Activated naive CD4-positive, alpha-beta T cell treated with anti-CD3 and anti-CD28 coated beads for 36 hours (primary cell): Measurements from ENCODE around the gene GRB14. TPM values are rescaled to one million over a fixed set of nuclear protein-coding genes. Genes with fewer than 3 reads are reported as not detected.

ENCODE experiments used
- CTCF ChIA-PET: fragments of 350-600 bp; sonication (Branson Sonifier 250); formaldehyde crosslinking; loops from one replicate; lab custom pipeline; 2021; ENCODE audit warnings: antibody characterized with exemption; lab: Charles Lee
- DNase-seq: peaks from one replicate; pipeline ENCODE4 v3.0.0-alpha.2; 2020
- H3K27ac Mint-ChIP-seq: one replicate; pipeline ENCODE4 v1.8.0; 2021; ENCODE audit warnings: mild to moderate bottlenecking, mixed read lengths
- H3K27me3 Mint-ChIP-seq: one replicate; pipeline ENCODE4 v1.8.0; 2021; ENCODE audit warnings: low read depth, mixed read lengths
- H3K36me3 Mint-ChIP-seq: one replicate; pipeline ENCODE4 v1.8.0; 2021; ENCODE audit warnings: low read depth, mixed read lengths
- H3K4me1 Mint-ChIP-seq: one replicate; pipeline ENCODE4 v1.8.0; 2021; ENCODE audit warnings: low read depth, mixed read lengths
- H3K4me3 Mint-ChIP-seq: one replicate; pipeline ENCODE4 v1.8.0; 2021; ENCODE audit warnings: mild to moderate bottlenecking, moderate library complexity, mixed read lengths
- H3K9me3 Mint-ChIP-seq: one replicate; pipeline ENCODE4 v1.8.0; 2021; ENCODE audit warnings: mixed read lengths
- intact Hi-C: fragments of 100-400 bp; cut with micrococcal nuclease; formaldehyde crosslinking; loops from one replicate; pipeline ENCODE4 v1.15.1; 2023
- total RNA-seq, 2 experiments: library from RNA; stranded (reverse); gene quantifications; one replicate each; pipeline ENCODE4 v1.2.3, GENCODE V29; 2021

The GRB14 gene
- total RNA-seq, 2 experiments from 2014 or later: not detected

DNA sequence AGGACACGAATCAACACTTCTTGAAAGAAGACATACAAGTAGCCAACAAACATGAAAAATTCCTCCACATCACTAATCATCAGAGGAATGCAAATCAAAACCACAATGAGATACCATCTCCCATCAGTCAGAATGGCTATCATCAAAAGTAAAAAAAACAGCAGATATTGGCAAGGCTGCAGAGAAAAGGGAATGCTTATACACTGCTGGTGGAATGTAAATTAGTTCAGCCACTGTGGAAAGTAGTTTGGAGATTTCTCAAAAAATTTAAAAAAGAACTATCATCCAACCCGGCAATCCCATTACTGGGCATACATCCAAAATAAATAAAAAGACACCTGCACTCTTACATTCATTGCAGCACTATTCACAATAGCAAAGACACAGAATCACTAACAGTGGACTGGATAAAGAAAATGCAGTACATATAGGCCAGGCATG lies 78.7 kb downstream of the GRB14 start:
- no peaks in the 10 kb centered on the region for H3K27me3 Mint-ChIP-seq
- no peak overlapping the region for H3K27ac Mint-ChIP-seq
- no peaks in the 10 kb centered on the region for H3K4me1 Mint-ChIP-seq
- H3K4me3 Mint-ChIP-seq: no peak overlapping the region
- intact Hi-C loops: no loop called here
- H3K36me3 Mint-ChIP-seq: no peaks in the 10 kb centered on the region
- DNase-seq: no peak
- CTCF ChIA-PET: no interaction called here
- peaks cover 2% of the 10 kb centered on the region for H3K9me3 Mint-ChIP-seq

DNA sequence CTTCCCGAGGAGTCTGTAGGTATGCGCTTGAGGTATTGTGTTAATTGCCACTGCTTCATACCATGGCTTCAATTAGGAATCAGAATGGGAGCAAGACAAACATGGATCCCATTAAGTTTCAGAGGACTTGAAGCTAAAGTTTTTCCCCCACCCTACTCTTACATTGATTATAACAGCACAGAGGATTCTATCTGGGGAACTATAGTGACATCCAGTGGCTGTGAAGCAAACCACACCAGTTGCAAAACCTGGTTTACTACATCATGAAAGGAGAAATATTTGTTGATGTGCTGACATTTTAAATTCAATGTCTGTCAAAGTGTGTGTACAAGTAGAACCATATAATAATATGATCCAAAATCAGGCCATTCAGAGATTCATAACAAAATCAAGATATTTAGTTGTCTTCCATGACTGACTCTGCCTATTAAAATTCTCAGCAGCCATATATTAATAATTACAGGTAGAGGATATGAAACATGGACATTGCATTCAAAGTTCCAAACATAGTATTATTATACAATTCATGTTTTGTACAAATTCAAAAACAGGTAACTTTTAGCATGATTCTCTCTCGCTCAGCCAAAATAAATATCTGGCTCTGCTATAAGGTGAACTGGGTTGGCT lies 82.9 kb downstream of the GRB14 start:
- CTCF ChIA-PET: interaction anchor here (0.6 kb wide), 1 partner anchor 22 kb away, joined by 3 read pairs; no protein-coding TSS in a partner anchor
- H3K36me3 Mint-ChIP-seq: no peaks in the 10 kb centered on the region
- DNase-seq: no peak
- H3K27me3 Mint-ChIP-seq: no peaks in the 10 kb centered on the region
- no peaks in the 10 kb centered on the region for H3K9me3 Mint-ChIP-seq
- intact Hi-C loops: loop anchor here (2.0 to 5.0 kb wide), 2 partner anchors 1348 to 1366 kb away; no protein-coding TSS in a partner anchor
- no peak overlapping the region for H3K4me3 Mint-ChIP-seq
- H3K4me1 Mint-ChIP-seq: no peaks in the 10 kb centered on the region
- no peak overlapping the region for H3K27ac Mint-ChIP-seq

DNA sequence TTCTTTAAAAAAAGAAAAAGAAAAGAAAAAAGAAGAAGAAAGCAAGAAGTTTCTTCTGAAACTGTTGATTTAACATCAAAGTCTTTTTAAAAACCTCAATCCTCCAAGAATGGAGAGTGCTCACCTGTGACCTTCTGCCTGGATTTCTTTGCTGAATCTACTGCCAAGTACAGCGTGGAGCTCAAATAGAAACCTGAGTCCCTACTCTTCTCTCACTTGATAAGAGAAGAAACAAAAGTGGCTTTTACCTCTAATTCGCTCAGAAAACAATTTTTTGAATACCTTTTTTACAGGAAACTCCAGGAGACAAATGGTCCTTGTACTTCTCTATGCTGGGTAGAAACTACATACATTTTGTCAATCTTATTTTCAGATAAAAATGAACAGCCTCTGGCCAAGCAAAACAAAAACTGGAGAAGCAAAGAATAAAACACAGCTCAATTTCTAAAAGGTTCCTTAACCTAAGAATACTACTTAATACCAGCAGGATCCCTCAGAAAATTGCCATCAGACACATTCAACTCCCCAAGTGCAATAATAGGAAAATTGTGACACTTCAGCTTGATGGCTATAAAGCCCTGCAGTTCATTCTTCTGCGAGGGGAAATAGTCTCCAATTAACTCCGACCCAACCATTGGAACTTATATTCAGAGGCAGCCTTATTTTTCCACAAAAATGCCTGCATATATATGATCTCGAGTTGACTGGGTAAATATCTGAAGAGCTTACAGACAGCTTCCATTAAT lies 85.8 kb downstream of the GRB14 start:
- Mint-ChIP-seq H3K9me3 (no peaks in the 10 kb centered on the region), H3K27ac (no peak overlapping the region), H3K36me3 (no peaks in the 10 kb centered on the region), H3K27me3 (no peaks in the 10 kb centered on the region), H3K4me3 (no peak overlapping the region), H3K4me1 (no peaks in the 10 kb centered on the region)
- no peak for DNase-seq
- CTCF ChIA-PET: no interaction called here
- intact Hi-C loops: loop anchor here (5.0 kb wide), 1 partner anchor 1363 kb away; no protein-coding TSS in a partner anchor

DNA sequence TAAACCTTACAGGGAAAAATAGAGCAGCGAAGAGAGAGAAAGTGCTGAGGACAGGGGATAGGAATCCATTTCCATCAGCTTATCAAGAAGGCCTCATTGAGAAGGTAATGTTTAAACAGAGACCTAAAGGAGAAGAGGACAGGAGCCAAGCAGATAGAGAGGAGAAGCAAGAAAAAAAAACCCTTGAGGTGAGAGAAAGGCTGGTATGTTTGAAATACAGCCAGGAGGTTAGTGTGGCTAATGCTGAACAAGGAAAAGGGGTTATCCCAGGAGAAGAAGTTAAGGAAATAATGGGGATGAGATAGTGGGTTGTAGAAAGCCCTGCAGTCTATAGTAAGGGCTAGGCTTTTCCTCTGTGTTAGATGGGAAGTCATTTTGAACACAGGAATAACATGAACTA lies 90.8 kb downstream of the GRB14 start:
- intact Hi-C loops: no loop called here
- H3K4me1 Mint-ChIP-seq: no peaks in the 10 kb centered on the region
- no peaks in the 10 kb centered on the region for H3K27me3 Mint-ChIP-seq
- H3K27ac Mint-ChIP-seq: no peak overlapping the region
- no peak for DNase-seq
- H3K36me3 Mint-ChIP-seq: no peaks in the 10 kb centered on the region
- H3K4me3 Mint-ChIP-seq: no peak overlapping the region
- H3K9me3 Mint-ChIP-seq: no peaks in the 10 kb centered on the region
- CTCF ChIA-PET: no interaction called here

DNA sequence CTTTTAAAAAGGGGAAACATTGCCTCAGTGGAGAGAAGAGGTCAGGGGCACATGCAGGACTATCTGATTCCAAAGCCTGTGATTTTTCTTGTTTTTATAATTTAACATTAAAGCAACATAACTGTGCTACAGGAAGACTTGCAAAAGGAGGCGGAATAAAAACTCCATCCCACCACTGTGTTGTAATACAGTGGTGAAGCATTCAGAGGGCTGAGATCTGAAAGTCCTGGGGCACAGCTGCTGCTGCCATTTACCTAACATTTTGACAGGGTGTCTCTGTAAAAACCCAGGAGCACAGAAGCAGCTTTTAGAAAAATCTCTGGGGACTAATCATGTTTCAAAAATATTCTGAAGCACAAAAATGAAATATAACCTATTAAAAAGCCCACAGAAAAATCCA lies 97.6 kb downstream of the GRB14 start:
- intact Hi-C loops: no loop called here
- no peak overlapping the region for H3K4me3 Mint-ChIP-seq
- DNase-seq: no peak
- H3K27me3 Mint-ChIP-seq: no peaks in the 10 kb centered on the region
- H3K27ac Mint-ChIP-seq: no peak overlapping the region
- H3K36me3 Mint-ChIP-seq: no peaks in the 10 kb centered on the region
- H3K4me1 Mint-ChIP-seq: no peaks in the 10 kb centered on the region
- H3K9me3 Mint-ChIP-seq: peaks cover 10% of the 10 kb centered on the region
- CTCF ChIA-PET: no interaction called here

DNA sequence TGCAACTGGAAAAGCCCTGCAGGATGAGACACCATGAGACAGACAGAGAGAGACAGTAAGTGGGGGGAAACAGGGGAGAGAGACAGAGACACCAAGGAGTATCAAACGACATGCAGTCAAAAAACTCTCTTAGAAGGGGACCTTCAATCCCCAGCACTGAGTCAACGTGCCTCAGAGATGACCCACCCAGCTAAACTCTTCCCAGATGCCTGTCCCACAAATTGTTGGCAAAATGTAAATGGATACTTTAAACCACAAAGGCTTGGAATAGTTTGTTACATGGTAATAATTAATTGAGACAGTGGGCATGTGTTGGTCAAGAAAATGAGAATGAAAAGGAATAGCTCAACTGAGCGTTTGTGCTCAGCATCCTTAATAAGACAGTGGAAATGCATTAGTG lies 98.3 kb downstream of the GRB14 start:
- Mint-ChIP-seq H3K4me1 (no peaks in the 10 kb centered on the region), H3K36me3 (no peaks in the 10 kb centered on the region), H3K27ac (no peak overlapping the region), H3K4me3 (no peak overlapping the region), H3K27me3 (no peaks in the 10 kb centered on the region), H3K9me3 (peaks cover 16% of the 10 kb centered on the region)
- CTCF ChIA-PET: no interaction called here
- DNase-seq: no peak
- intact Hi-C loops: no loop called here

DNA sequence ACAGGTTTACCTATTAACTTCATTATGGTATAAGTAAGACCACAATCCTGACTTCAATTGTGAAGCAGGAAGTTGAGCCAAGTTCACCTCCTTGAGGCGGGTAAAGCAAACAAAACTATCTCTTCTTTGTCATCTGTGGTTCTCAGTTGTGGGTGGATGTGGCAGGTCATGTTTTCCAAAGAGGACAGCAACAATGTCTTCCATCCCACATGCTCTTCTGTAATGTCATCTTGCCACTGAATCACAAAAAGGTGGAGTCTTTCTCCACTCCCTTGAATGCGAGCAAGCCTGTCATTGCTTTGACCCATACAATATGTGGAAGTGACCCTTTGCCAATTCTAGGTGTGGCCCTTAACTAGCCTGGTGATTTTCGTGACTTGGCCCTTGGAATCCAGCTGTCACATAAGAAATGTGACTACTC lies 98.7 kb downstream of the GRB14 start:
- Mint-ChIP-seq H3K27me3 (no peaks in the 10 kb centered on the region), H3K36me3 (no peaks in the 10 kb centered on the region), H3K9me3 (peaks cover 17% of the 10 kb centered on the region), H3K27ac (no peak overlapping the region), H3K4me1 (no peaks in the 10 kb centered on the region), H3K4me3 (no peak overlapping the region)
- intact Hi-C loops: no loop called here
- DNase-seq: no peak
- CTCF ChIA-PET: no interaction called here

DNA sequence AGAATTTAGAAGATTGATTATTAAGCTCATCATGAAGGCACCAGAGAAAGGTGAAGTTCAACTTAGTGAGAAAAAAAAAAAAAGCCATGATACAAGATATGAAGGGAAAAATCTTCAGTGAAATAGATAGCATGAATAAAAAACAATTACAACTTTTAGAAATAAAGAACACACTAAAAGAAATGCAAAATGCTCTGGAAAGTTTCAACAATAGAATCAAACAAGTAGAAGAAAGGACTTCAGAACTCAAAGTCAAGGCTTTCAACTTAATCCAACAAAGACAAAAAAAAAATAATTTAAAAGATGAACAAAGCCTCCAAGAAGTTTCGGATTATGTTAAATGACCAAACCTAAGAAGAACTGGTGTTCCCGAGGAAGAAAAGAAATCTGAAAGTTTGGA lies 105.5 kb downstream of the GRB14 start:
- no peak overlapping the region for H3K4me3 Mint-ChIP-seq
- DNase-seq: no peak
- intact Hi-C loops: no loop called here
- CTCF ChIA-PET: interaction anchor here (0.7 kb wide), 1 partner anchor 626 kb away, joined by 6 read pairs; no protein-coding TSS in a partner anchor
- H3K27me3 Mint-ChIP-seq: no peaks in the 10 kb centered on the region
- H3K4me1 Mint-ChIP-seq: no peaks in the 10 kb centered on the region
- H3K27ac Mint-ChIP-seq: no peak overlapping the region
- H3K36me3 Mint-ChIP-seq: no peaks in the 10 kb centered on the region
- peaks cover 31% of the 10 kb centered on the region for H3K9me3 Mint-ChIP-seq

DNA sequence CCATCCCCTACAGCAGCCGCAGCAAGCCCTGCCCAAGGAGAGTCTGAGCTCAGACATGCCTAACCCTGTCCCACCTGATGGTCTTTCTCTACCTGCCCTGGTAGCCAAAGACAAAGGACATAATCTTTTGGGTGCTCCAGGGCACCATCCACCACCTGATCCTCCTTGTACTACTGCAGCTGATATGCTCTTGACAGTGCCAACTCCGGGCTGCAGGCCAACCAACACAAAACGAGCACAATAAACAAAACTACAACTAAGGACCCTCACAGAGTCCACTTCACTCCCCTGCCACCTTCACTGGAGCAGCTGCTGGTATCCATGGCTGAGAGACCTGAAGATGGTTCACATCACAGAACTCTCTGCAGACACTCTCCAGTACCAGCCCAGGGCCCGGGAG lies 106.3 kb downstream of the GRB14 start:
- CTCF ChIA-PET: no interaction called here

DNA sequence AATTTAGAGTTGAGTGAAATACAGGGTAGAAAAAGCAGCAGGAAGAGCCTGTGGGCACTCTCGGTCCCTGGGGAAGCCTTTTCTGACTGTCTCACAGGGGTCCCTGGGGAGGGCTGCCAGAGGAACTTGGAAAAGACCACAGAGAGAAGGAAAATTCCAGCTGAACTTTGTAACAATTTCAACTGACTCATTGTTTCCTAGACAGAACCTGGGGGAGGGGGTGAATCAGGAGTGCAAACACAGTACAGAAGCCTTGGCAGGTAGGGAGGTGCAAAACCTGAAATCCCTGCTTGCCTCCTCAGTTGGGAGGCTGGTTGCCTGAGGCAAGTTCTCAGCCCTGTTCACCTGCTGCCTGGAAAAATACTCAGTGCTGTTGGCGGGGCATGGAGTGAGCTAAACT lies 106.8 kb downstream of the GRB14 start:
- Mint-ChIP-seq H3K27me3 (no peaks in the 10 kb centered on the region), H3K27ac (no peak overlapping the region), H3K4me3 (no peak overlapping the region), H3K36me3 (no peaks in the 10 kb centered on the region), H3K4me1 (no peaks in the 10 kb centered on the region), H3K9me3 (peaks cover 30% of the 10 kb centered on the region)
- CTCF ChIA-PET: no interaction called here
- no peak for DNase-seq
- intact Hi-C loops: no loop called here

More for the DNA sequence above, 106.3 kb downstream of the GRB14 start:
- Mint-ChIP-seq H3K4me3 (no peak overlapping the region), H3K9me3 (peaks cover 31% of the 10 kb centered on the region), H3K27ac (no peak overlapping the region), H3K36me3 (no peaks in the 10 kb centered on the region), H3K27me3 (no peaks in the 10 kb centered on the region), H3K4me1 (no peaks in the 10 kb centered on the region)
- no peak for DNase-seq
- intact Hi-C loops: no loop called here

DNA sequence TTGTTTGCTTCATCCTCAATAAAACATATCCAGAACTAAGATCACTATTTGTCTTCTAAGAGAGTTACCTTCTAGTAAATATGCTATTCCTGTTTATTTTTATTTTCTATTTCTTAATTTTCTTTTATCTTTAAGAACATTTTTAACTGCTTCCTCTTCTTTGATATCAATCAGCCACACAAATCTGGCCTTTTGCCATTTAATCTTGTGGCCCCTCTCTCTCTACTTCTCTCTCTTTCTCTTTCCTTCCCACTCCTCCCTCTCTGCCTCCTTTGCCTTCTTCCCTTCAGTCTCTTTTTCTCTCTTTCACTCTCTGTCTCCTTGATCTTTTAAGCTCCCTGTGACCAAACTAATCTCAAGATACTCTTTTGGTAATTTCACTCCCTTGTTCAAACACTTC lies 108.4 kb downstream of the GRB14 start:
- H3K27ac Mint-ChIP-seq: no peak overlapping the region
- no peak overlapping the region for H3K4me3 Mint-ChIP-seq
- no peaks in the 10 kb centered on the region for H3K4me1 Mint-ChIP-seq
- H3K36me3 Mint-ChIP-seq: no peaks in the 10 kb centered on the region
- H3K9me3 Mint-ChIP-seq: peaks cover 16% of the 10 kb centered on the region
- intact Hi-C loops: no loop called here
- no peaks in the 10 kb centered on the region for H3K27me3 Mint-ChIP-seq
- DNase-seq: no peak
- CTCF ChIA-PET: no interaction called here

DNA sequence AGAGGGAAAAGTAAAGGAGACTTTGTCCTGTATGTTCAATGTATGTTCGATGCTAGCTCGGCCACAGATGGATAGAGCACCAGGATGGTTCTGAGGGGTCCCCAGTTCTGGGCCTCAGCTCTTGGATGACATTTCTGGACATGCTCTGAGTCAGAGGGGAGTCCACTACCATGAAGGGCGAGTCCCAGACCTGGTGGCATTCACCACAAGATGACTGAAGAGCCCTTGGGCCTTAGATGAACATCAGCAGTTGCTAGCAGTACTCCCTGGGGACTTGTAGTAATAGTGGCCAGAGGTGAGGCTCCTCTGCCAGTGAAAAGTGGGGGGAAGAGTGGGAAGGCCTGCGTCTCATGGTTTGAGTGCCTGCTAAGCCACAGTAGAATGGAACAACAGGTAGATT lies 109.5 kb downstream of the GRB14 start:
- intact Hi-C loops: no loop called here
- Mint-ChIP-seq H3K4me1 (no peaks in the 10 kb centered on the region), H3K27ac (no peak overlapping the region), H3K36me3 (no peaks in the 10 kb centered on the region), H3K27me3 (no peaks in the 10 kb centered on the region), H3K4me3 (no peak overlapping the region), H3K9me3 (peaks cover 14% of the 10 kb centered on the region)
- no peak for DNase-seq
- CTCF ChIA-PET: no interaction called here

DNA sequence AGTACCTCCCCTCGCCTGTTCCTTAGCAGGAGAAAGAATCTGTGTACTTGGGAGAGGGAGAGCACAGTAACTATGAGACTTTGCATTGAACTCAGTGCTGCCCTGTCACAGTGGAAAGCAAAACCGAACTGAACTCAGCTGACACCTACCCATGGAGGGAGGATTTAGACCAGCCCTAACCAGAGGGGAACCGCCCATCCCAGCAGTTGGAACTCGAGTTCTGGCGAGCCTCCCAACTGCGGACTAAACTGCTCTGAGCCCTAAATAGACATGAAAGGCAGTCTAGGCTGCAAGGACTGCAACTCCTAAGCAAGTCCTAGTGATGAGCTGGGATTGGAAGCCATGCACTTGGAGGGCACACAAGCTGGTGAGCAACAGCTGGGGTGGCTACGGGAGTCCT lies 110.4 kb downstream of the GRB14 start:
- H3K27me3 Mint-ChIP-seq: no peaks in the 10 kb centered on the region
- H3K4me3 Mint-ChIP-seq: no peak overlapping the region
- H3K9me3 Mint-ChIP-seq: peaks cover 14% of the 10 kb centered on the region
- H3K36me3 Mint-ChIP-seq: no peaks in the 10 kb centered on the region
- CTCF ChIA-PET: interaction anchor here (0.8 kb wide), 1 partner anchor 34 kb away, joined by 3 read pairs; no protein-coding TSS in a partner anchor
- H3K4me1 Mint-ChIP-seq: no peaks in the 10 kb centered on the region
- intact Hi-C loops: no loop called here
- no peak for DNase-seq
- no peak overlapping the region for H3K27ac Mint-ChIP-seq
